ENCODE measurements around the gene SUB1.
"Not testable (repeated sequence)": the region's sequence is repeated elsewhere in the genome, so short reads cannot be mapped to it uniquely, and the experiment has no call there.

The SUB1 gene

DNA sequence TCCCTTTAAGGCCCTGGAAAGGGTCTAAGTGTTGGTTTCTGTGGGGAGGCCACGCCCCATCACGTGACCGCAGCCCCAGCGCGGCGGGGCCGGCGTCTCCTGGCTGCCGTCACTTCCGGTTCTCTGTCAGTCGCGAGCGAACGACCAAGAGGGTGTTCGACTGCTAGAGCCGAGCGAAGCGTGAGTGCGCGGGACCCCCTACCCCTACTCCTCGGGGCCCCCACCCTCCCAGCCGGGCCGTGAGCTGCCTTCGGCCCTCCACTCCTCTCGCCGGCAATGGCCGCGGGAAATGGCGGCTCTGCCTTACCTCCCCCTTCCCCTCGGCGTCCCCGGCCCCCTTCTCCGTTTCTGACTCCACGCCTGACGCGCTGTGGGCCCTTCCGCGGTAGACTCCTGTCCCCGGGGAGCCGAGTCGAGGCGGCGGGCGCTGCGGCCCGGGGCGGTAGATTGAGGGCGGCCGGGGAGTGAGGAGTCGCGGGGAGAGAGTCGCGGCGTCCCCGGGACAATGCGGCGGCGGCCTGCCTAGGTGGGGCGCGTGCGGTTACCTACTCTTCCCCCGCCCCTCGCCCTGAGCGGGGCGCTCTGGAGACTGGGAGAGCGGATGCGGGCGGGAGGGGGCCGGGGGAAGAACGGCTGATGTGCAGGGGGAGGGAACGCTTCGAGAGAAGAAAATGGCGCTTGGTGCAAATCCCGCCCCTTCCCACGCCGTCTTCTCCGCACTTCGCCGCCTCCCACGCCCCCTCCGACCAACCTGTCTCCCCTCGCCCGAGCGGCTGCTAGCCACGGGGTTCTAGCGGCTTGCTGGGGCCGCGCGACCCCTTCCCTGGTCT, at the start of gene SUB1:
Gene SUB1 (plus strand): TSS at position 112 of the 830 bp plus-strand sequence. CDS start 2,956 bp downstream, outside the sequence.
- peak; percentile 81 for DNase-seq

DNA sequence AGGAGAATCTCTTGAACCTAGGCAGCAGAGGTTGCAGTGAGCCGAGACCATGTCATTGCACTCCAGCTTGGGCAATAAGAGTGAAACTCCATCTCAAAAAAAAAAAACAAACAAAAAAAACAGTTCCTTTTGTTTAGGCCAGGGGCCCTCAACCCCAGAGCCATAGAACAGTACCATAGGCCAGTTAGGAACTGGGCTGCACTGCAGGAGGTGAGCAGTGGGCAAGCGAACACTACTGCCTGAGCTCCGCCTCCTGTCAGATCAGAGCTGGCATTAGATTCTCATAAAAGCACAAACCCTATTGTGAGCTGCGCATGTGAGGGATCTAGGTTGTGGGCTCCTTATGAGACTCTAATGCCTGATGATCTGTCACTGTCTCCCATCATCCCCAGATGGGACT, 49.1 kb upstream of the SUB1 start:
- DNase-seq, result no peak

DNA sequence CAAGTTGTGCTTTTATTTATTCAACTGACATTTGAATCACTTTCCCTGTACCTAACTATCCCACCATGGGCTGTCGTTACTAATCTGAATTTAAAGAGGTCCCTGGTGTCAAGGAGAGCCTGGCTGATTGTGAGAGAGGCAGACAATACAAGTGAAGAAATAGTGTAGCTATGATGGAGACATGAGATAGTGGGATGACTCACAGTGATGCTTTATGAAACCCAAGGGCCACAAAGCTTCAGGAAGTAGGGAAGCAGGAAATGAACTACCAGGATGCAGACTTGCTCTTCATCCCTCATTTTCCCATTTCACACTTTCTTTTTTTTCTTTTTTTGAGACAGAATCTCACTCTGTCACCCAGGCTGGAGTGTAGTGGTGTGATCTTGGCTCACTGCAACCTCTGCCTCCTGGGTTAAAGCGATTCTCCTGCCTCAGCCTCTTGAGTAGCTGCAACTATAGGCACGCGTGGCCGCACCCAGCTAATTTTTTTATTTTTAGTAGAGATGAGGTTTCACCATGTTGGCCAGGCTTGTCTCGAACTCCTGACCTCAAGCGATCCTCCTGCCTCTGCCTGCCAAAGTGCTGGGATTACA, 47.8 kb upstream of the SUB1 start:
- not testable (repeated sequence) for DNase-seq

DNA sequence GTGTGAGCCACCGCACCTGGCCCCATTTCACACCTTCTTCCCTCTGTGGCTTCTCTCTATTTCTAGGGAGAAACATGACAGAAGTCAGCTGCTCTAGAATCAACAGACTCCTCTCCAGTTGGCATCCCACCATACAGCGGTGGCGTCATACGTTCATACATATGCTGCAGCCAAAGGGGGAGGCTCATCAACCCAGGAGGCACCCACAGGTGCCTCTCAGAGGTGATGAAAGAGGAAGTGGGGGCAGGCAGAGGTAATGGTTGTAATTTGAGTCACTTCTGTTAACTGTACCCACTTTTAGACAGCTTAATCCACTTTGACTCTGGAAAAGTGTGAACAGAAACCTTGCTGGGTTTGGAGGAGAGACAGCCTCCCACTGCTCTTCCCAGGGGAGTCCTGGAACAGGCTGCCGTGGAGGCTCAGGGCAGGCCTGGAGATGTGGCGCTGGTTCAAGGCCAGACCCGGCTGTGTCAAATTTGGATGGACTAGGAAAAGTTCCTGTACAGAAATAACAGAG, 47.3 kb upstream of the SUB1 start:
- DNase-seq, result no peak

DNA sequence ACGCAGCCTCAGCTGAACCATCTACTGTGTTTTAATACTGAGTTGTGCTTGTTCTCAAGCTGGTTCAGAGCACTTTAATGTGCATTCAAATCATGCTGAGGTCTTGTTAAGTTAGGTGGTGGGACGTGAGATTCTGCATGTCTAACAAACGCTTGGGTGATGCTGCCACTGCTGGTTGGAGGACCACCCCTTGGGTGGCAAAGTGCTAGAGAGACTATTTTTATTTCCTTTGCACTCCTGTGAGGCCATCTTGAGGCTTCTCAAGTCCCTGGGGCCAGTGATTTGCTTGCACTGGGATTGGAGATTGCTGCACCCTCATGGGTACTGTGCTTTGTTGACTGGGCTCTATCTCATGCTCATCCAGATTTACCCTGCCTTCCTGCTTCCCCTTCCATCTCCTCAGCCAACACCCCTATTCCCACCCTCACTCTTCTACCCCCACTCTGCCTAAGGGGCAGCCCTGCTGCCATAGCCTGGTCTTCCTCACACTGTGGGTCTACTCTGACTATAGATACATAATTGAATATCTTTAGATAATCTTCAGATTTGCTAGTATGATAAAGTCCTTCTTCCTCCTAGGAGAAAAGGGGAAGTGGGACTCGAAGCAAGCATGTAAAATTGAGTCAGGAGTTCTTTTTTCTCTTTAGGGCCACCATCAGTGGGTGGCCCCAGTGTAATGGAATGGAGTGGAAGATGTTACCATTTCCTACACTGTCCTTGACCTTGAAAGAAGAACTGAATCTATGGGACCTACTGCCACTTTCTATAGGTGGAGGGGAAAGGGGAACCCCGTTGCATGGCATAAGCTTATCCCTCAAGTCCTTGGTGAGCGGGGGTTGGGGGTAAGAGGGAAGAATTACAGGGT, 45.1 kb upstream of the SUB1 start:
- no peak for DNase-seq

DNA sequence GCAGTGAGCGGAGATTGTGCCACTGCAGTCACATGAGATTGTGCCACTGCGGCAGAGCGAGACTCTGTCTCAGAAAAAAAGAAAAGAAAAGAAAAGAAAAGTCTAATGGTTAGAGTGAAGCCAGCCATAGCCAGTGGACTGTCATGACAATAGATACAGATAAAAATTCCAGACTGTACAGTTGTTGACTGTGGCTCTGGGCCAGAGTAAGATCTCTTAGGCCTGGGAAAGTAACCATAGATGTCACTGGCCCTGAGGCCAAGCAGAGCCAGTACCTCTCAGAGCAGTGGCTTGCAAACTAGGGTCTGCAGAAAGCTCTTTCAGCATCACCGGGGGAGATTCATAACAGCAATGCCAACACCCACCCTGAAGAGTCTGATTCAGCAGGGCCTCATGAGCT, 44.1 kb upstream of the SUB1 start:
- DNase-seq, result no peak

DNA sequence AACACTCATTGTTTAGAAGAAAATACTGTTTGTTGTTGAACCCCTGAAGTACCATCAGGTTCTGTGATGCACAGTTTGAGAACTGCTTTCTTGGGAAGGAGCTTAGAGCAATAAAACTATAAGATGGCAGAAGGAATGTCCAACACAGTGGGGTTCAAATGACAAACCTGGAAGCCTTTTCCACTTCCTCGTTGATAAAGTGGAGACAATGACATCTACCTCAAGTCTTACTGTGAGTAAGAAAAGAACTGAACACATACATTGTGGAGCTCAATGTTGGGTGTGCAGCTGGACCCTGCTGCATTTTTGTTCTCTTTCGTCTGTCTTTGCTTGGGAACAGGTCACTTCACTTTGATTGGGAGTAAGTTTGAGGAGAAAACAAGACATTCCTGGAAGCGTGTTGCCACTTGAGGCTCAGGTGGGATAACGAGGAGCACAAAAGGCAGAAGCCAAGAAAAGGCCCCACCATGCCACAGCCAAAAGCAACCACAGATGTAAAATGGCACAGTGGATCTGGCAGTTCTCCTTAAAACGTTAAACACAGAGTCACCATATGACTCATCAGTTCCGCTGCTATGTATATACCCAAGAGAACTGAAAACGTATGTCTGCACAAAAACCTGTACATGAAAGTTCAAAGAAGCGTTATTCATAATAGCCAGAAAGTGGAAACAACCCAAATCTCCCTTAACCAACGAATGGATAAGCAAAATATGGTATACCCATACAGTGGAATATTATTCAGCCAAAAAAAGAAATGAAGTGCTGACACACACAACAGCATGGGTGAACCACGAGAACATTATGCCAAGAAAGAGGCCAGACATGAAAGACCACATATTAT, 42.9 kb upstream of the SUB1 start:
- no peak for DNase-seq

DNA sequence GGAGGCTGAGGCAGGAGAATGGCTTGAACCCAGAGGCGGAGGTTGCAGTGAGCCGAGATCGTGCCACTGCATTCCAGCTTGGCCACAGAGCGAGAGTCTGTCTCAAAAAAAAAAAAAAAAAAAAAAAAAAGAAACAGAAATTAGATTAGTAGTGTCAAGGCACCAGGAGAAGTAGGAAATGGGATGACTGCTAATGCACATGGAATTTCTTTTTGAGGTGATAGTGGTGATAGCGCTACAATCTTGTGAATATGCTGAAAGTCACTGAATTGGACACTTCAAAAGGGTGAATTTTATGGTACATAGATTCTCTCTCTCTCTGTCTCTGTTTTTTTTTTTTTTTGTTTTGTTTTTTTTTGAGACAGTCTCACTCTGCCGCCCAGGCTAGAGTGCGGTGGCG, 42.1 kb upstream of the SUB1 start:
- DNase-seq, result no peak

DNA sequence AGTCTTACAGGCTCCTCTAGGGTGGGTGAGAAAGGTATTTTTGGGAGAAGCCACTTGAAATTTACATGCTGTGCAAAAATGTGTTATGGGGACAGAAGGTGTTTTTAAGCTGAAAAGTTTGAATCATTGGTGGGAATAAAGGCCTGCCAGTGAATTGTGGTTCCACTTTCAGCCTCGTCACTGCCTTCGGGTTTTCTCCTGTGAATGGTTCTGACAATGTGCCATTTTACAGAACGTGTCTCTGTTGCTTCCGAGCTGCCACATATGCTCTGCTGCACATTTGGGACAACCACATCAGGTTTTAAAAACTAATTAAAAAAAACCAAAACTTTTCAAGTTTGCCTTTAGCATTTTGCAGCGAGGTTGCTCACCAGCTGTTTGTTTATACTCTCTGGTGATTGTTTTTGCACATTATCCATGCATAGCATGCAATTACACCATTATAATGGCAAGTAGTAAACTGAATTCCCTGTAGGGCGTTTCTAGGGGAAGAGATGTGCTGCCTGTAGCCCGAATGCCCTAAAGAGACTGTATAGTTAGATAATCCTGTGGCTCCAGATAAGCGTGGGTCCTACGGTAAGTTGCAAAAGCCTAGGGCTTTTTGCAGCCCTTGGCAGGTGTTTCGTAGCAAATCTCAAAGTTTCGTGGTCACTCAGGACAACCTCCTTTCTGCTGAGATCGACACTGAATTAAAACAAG, 40.1 kb upstream of the SUB1 start:
- DNase-seq, result no peak

DNA sequence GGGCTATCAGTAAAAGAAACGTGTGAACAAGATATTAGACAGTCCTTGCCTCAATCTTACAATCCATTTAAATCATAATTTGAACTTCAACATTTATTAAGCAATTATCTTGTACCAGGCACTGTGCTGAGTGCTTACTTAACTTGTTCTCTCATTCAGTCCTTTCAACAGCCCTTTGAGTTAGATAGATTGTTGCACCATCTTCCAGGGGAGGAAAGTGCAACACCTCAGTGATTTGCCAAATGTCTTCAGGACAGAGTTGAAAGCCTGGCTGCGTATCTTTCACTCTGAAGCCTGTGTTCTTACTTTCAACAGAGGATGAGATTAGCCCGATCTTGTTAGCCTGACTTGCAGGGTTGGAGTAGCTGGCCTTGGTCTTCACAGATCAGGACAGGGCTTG, 34.2 kb upstream of the SUB1 start:
- no peak for DNase-seq

DNA sequence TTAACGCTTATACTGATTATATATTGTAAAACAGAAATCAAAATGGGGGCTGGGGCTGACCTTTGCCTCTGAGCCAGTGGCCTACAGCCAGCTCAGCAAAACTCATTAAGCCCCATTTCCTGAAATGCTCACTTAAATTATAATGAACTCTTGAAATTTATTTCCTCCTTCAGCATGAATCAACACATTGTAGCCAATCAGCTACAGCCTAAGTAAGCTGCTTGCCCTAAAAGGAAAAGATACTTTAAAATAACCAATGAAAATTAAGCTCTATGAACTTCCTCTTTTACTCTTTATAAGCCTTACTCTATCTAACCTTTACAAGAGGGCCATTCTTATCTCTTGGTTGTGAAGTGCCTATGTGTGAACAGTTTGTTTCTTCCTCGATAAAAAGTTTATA, 33.5 kb upstream of the SUB1 start:
- no peak for DNase-seq

DNA sequence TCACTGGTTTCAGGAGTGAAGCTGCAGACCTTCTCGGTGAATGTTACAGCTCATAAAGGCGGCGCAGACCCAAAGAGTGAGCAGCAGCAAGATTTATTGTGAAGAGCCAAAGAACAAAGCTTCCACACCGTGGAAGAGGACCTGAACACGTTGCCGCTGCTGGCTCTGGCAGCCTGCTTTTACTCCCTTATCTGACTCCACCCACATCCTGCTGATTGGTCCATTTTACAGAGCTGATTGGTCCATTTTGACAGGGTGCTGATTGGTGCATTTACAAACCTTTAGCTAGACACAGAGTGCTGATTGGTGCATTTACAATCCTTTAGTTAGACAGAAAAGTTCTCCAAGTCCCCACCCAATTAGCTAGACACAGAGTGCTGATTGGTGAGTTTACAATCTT, 32.9 kb upstream of the SUB1 start:
- not testable (repeated sequence) for DNase-seq

DNA sequence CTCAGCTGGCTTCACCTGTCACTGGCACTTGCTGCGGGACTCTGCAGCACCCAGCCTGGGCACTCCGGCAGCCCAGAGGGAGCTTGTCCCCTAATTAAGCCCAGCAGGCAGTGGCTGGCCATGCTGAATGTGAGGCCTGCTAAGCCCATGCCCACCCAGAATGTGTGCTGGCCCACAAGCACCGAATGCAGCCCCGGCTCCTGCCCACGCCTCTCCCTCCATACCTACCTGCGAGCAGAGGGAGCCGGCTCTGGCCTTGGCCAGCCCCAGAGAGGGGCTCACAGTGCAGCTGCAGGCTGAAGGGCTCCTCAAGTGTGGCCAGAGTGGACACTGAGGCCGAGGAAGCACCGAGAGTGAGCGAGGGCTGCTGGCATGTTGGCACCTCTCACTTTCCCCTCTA, 32.4 kb upstream of the SUB1 start:
- no peak for DNase-seq

DNA sequence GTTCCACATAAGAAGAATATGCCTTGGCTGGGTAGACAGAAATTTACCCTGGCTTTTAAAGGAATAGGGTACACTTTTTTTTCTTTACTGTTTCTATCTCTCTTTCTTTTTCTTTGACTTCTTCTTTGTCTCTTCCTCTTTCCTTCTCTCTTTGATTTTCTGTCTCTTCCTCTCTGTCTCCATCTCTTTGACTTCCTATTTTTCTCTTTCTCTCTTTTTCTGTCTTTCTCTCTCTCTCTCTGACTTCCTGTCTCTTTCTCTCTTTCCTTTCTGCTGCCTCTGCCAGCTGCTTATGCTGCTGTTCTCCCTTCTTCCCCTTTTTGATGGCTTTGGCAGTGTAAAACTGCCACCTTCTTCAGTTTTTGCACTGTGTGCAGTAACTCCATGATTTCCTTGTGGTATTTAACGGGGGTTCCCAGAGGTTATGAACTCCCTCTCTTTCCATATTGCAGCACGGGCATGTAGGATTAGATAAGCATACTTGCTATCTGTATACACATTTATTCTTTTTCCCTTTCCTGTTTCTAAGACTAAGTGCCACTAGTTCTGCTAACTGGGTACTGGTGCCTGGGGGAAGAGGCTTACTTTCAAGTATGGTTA, 31.1 kb upstream of the SUB1 start:
- DNase-seq, result not testable (repeated sequence)

DNA sequence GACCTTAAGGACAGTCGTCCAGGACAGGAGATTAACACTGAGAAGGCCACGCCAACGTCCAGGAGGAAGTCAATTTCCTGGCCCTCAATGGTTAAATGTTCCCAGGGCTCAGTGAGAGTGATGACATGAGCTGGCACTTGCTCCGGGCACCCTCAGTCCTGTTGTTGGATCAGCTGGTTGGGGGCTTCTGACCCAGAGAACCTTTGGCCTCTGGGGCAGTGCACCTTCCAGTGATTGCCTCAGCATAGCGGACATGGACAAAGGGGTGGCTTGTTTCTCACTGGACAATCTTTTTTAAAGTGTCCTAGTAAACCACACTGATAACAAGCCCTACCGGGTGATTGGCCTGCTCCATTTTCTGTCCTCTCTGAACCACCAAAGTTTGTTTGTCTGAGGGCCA, 28.8 kb upstream of the SUB1 start:
- not testable (repeated sequence) for DNase-seq

DNA sequence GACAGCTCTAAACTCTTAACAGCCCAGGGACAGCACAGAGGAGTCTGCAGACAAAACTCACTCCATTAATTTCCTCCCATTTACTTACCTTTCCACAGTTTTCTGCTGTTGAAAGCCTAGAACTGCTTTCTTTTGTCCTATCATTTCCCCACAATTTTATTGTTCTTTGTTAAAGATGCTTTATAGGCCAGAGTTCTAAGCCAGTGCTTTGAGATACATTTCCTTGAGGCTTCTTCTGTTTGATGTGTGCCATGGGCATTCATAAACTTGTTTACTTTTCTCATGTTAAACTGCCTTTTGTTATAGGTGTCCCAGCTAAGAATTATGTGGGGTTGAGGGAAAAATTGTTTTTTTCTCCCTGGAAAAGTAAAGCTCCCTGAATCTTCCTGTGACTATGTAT, 25.9 kb upstream of the SUB1 start:
- DNase-seq, result no peak

DNA sequence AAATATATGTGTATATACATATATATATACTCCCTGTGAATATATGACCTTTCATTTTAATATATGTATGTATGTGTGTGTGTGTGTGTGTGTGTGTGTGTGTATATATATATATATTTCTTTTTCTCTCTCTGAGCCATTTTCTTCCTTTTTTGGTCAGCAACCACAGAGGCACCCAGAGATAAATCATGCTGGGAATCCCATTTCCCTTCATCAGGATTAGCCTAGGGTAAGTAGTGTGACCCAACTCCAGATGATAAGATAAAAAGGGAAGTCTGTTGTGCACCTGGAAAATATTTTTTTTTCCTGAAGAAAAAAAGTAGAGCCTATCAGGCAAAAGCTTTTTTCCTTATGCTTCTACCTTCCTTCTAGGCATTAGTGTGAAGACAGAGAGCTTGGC, 25.4 kb upstream of the SUB1 start:
- DNase-seq, result no peak

DNA sequence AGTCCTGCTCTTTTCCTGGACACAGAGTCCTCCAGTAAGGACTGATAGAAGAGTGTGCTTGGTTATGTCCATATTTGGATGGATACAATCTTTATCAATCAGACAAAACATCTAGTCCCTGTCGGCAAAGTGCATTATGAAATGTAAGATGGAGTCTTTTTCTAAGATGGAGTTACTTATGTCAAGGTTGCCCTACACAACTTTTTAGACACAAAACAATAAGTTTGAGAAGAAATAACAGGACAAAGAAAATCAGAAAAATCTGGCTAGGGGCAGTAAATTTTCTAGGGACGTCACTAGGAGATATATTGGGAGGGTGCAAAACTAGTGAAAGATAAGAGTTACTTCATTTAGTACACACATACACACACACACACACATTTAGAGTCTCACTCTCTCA, 23.3 kb upstream of the SUB1 start:
- DNase-seq, result no peak

DNA sequence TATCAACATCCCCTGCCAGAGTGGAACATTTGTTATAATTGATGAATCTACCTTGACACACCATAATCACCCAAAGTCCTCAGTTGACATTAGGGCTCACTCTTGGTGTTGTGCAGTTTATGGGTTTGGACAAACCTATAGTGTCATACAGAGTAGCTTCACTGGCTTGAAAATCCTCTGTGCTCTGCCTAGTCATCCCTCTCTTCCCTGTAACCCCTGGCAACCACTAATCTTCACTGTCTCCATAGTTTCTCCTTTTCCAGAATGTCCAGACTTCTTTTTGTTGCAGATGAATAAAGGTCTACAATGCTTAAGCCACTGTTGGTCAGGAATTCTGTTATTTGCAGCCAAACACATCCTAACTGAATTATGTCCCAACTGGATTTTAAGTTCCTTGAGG, 22.5 kb upstream of the SUB1 start:
- no peak for DNase-seq

DNA sequence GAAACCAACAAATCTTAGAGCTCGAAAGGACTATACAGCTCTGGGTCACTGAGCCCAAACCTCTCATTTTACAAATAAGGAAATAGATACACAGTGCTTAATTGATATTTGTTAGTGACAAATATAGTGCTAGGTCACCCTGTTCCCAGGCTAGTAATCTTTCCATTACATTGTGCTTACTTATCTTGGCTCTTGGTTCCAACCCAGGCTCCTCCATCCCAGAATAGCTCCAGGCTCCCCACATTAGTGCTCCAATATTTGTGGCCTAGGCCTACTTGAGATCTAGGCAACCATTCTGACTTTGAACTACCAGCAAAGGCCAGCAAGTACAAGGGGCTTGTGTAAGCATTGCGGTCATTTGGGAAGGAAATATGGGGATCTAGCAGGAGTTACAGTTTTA, 21.7 kb upstream of the SUB1 start:
- no peak for DNase-seq

DNA sequence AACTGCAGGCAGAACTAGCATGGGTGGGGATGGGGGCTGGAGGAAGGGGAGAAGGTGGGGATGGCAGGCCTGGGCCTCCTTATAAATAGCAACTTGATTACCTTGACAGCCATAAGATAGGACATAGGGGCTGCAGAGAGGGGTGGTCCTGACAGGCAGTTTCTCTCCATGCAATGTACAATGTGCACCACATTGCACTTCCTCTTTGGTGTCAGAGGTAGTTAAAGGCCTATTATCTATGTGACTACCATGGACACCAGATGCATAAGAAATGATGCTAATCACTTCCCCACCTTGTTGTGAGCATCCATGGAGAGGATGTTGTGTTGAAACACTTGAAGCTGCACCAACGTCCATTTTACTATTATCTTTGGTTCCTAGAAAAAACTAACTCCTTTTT, 20.2 kb upstream of the SUB1 start:
- DNase-seq, result no peak

All from NCI-H187 treated with DMSO at 0.1 percent for 48 hours (cell line).